ENCODE data around the gene MYL9.

Gene MYL9

GRCh38 chr20:36579996-36580545 lies 38.8 kb downstream of the MYL9 start:
- Mint-ChIP-seq H3K27ac (peak overlapping the region in 1 of 2 donors; percentile 84), H3K4me1 (peaks cover 60% of the 10 kb centered on the region), H3K4me3 (no peak overlapping the region), H3K27me3 (no peaks in the 10 kb centered on the region), H3K9me3 (no peaks in the 10 kb centered on the region)
- DNase-seq: no peak
- ATAC-seq: no peak

GRCh38 chr20:36582322-36582721 lies 41.0 kb downstream of the MYL9 start:
- H3K27ac Mint-ChIP-seq: peak overlapping the region; percentile 23 to 91
- peaks cover 59% of the 10 kb centered on the region for H3K4me1 Mint-ChIP-seq
- peak overlapping the region in 1 of 2 donors; percentile 49 for H3K4me3 Mint-ChIP-seq
- DNase-seq (no peak), ATAC-seq (peak; percentile 92)
- H3K27me3 Mint-ChIP-seq: no peaks in the 10 kb centered on the region
- no peaks in the 10 kb centered on the region for H3K9me3 Mint-ChIP-seq

GRCh38 chr20:36582821-36583220 lies 41.5 kb downstream of the MYL9 start:
- DNase-seq (no peak), ATAC-seq (no peak)
- Mint-ChIP-seq H3K27me3 (no peaks in the 10 kb centered on the region), H3K4me1 (peaks cover 64% of the 10 kb centered on the region), H3K9me3 (no peaks in the 10 kb centered on the region), H3K27ac (peak overlapping the region in 1 of 2 donors; percentile 91), H3K4me3 (no peak overlapping the region)

GRCh38 chr20:36584018-36584481 lies 42.7 kb downstream of the MYL9 start:
- DNase-seq (no peak), ATAC-seq (no peak)
- Mint-ChIP-seq H3K27me3 (no peaks in the 10 kb centered on the region), H3K27ac (peak overlapping the region in 1 of 2 donors; percentile 3), H3K4me3 (no peak overlapping the region), H3K4me1 (peaks cover 69% of the 10 kb centered on the region), H3K9me3 (no peaks in the 10 kb centered on the region)

GRCh38 chr20:36585410-36586125 lies 44.2 kb downstream of the MYL9 start:
- H3K27me3 Mint-ChIP-seq: no peaks in the 10 kb centered on the region
- H3K4me3 Mint-ChIP-seq: no peak overlapping the region
- ATAC-seq: no peak
- DNase-seq: no peak
- peak overlapping the region in 1 of 2 donors; percentile 83 for H3K27ac Mint-ChIP-seq
- H3K9me3 Mint-ChIP-seq: no peaks in the 10 kb centered on the region
- H3K4me1 Mint-ChIP-seq: peaks cover 67% of the 10 kb centered on the region

GRCh38 chr20:36587388-36588070 lies 46.2 kb downstream of the MYL9 start:
- DNase-seq (no peak), ATAC-seq (peak; percentile 16)
- Mint-ChIP-seq H3K27me3 (no peaks in the 10 kb centered on the region), H3K4me3 (no peak overlapping the region), H3K4me1 (peaks cover 69% of the 10 kb centered on the region), H3K27ac (peak overlapping the region in 1 of 2 donors; percentile 67), H3K9me3 (no peaks in the 10 kb centered on the region)

- Mint-ChIP-seq H3K9me3 (no peaks in the 10 kb centered on the region), H3K4me3 (peak overlapping the region; percentile 57 to 64), H3K27me3 (no peaks in the 10 kb centered on the region), H3K27ac (peak overlapping the region in 1 of 2 donors; percentile 78), H3K4me1 (peaks cover 94% of the 10 kb centered on the region)
- ATAC-seq (no peak), DNase-seq (no peak)
These were observed 50.0 kb downstream of the MYL9 start for GRCh38 chr20:36591281-36591680.

- DNase-seq: peak; percentile 46 to 67
- no peaks in the 10 kb centered on the region for H3K27me3 Mint-ChIP-seq
- no peaks in the 10 kb centered on the region for H3K9me3 Mint-ChIP-seq
- peak overlapping the region; percentile 54 to 78 for H3K27ac Mint-ChIP-seq
- H3K4me1 Mint-ChIP-seq: peaks cover 88% of the 10 kb centered on the region
- ATAC-seq: peak; percentile 74
- H3K4me3 Mint-ChIP-seq: peak overlapping the region; percentile 57 to 64
These were observed 50.7 kb downstream of the MYL9 start for GRCh38 chr20:36591854-36592641.

- Mint-ChIP-seq H3K4me3 (peak overlapping the region in 1 of 2 donors; percentile 45), H3K27ac (peak overlapping the region; percentile 71 to 78), H3K9me3 (no peaks in the 10 kb centered on the region), H3K4me1 (peaks cover 76% of the 10 kb centered on the region), H3K27me3 (no peaks in the 10 kb centered on the region)
- ATAC-seq: no peak
- no peak for DNase-seq
These were observed 52.1 kb downstream of the MYL9 start for GRCh38 chr20:36593347-36593929.

GRCh38 chr20:36599912-36600345 lies 58.6 kb downstream of the MYL9 start:
- no peaks in the 10 kb centered on the region for H3K9me3 Mint-ChIP-seq
- H3K4me3 Mint-ChIP-seq: peak overlapping the region; percentile 53 to 54
- ATAC-seq (no peak), DNase-seq (no peak)
- peak overlapping the region in 1 of 2 donors; percentile 84 for H3K27ac Mint-ChIP-seq
- no peaks in the 10 kb centered on the region for H3K27me3 Mint-ChIP-seq
- H3K4me1 Mint-ChIP-seq: peaks cover 36% of the 10 kb centered on the region
